PC-9 (cell line): ENCODE measurements around the gene CSNK2A1. TPM values are rescaled to one million over a fixed set of nuclear protein-coding genes. Genes with fewer than 3 reads are reported as not detected.
"Not testable (repeated sequence)": the region's sequence is repeated elsewhere in the genome, so short reads cannot be mapped to it uniquely, and the experiment has no call there.

ENCODE experiments used
- BruUV-seq: library from RNA; stranded (reverse); fragments of 400-500 nt; replicated peaks from 2 replicates; lab custom pipeline; 2021; lab: Mats Ljungman, UMichigan
- CTCF ChIA-PET: fragments of 300-600 bp; sonication (Branson Sonifier 250); formaldehyde crosslinking; loops from one replicate; lab custom pipeline; 2022; ENCODE audit warnings: antibody characterized with exemption; lab: Charles Lee
- POLR2A ChIA-PET: fragments of 300-600 bp; sonication (Branson Sonifier 250); formaldehyde crosslinking; loops from one replicate; lab custom pipeline; 2022; ENCODE audit warnings: antibody characterized with exemption; ENCODE audit not compliant: unreplicated experiment; lab: Charles Lee
- DNase-seq, 2 experiments: peaks; one replicate each; pipeline versions ENCODE4 v3.0.0 to v3.0.0-alpha.2; 2015 to 2022; ENCODE audit warnings: mixed read lengths in 1 of 2
- H2AFZ ChIP-seq: fragments of 200-600 bp; sonication (generic); 2 replicates; pipeline ENCODE4 v1.8.1; 2017; ENCODE audit warnings: antibody characterized with exemption
- H3F3A ChIP-seq: fragments of 200-600 bp; sonication (generic); 2 replicates; pipeline ENCODE4 v1.8.1; 2017; ENCODE audit warnings: antibody characterized with exemption, mild to moderate bottlenecking, low read depth; ENCODE audit not compliant: insufficient read depth
- H3K27ac ChIP-seq: fragments of 200-600 bp; sonication (generic); 2 replicates; pipeline ENCODE4 v1.6.1; 2016; ENCODE audit warnings: mixed run types
- H3K27me3 ChIP-seq: fragments of 200-600 bp; sonication (generic); 2 replicates; pipeline ENCODE4 v1.6.1; 2016; ENCODE audit warnings: low read depth, mixed run types; ENCODE audit not compliant: insufficient read depth
- H3K36me3 ChIP-seq: fragments of 200-600 bp; sonication (generic); 2 replicates; pipeline ENCODE4 v1.6.1; 2016; ENCODE audit warnings: low read depth, mixed run types
- H3K4me1 ChIP-seq: fragments of 200-600 bp; sonication (generic); replicated peaks from 2 replicates; pipeline ENCODE4 v1.6.1; 2016; ENCODE audit warnings: mixed run types; ENCODE audit not compliant: insufficient read depth
- H3K4me2 ChIP-seq: fragments of 200-600 bp; sonication (generic); 2 replicates; pipeline ENCODE4 v1.6.1; 2017; ENCODE audit warnings: mixed run types
- H3K4me3 ChIP-seq: fragments of 200-600 bp; sonication (generic); 2 replicates; pipeline ENCODE4 v1.6.1; 2016; ENCODE audit warnings: mixed run types
- H3K79me2 ChIP-seq: fragments of 200-600 bp; sonication (generic); 2 replicates; pipeline ENCODE4 v1.6.1; 2017; ENCODE audit warnings: low read depth, mixed run types
- H3K9me2 ChIP-seq: fragments of 200-600 bp; sonication (generic); 2 replicates; pipeline ENCODE4 v1.8.1; 2017; ENCODE audit warnings: mild to moderate bottlenecking; ENCODE audit not compliant: insufficient read depth
- H3K9me3 ChIP-seq: fragments of 200-600 bp; sonication (generic); 2 replicates; pipeline ENCODE4 v1.8.1; 2016; ENCODE audit warnings: low read depth; ENCODE audit not compliant: insufficient read depth
- H4K20me1 ChIP-seq: fragments of 200-600 bp; sonication (generic); 2 replicates; pipeline ENCODE4 v1.8.1; 2017; ENCODE audit not compliant: insufficient read depth
- CTCF ChIP-seq: fragments of 200-600 bp; sonication (generic); conservative IDR thresholded peaks from 2 replicates; pipeline ENCODE4 v1.6.1; 2017; ENCODE audit warnings: mixed run types, antibody characterized with exemption, mild to moderate bottlenecking, moderate library complexity
- EZH2 ChIP-seq: fragments of 200-600 bp; sonication (generic); IDR thresholded peaks from 2 replicates; pipeline ENCODE4 v1.8.0; 2017; ENCODE audit warnings: antibody characterized with exemption, low read depth
- intact Hi-C: fragments of 100-400 bp; cut with micrococcal nuclease; formaldehyde crosslinking; loops from one replicate; pipeline ENCODE4 v1.10.0; 2022; ENCODE audit not compliant: unreplicated experiment
- total RNA-seq: library from RNA; stranded (reverse); gene quantifications from 2 replicates; pipeline ENCODE4 v1.2.3, GENCODE V29; 2021

The CSNK2A1 gene
- total RNA-seq, 1 experiment from 2014 or later: 222 TPM

GRCh38 chr20:516799-517198 lies 26.8 kb downstream of the CSNK2A1 start:
- CTCF ChIA-PET: no interaction called here

GRCh38 chr20:515696-516095 lies 27.9 kb downstream of the CSNK2A1 start:
- Histone ChIP-seq H3F3A (peaks cover 21% of the 10 kb centered on the region), H3K27ac (no peak overlapping the region), H3K27me3 (no peaks in the 10 kb centered on the region), H4K20me1 (peaks cover 80% of the 10 kb centered on the region), H3K9me3 (no peaks in the 10 kb centered on the region; the same call in 1 of the 2 replicates), H3K9me2 (no peaks in the 10 kb centered on the region), H3K4me3 (no peak overlapping the region), H3K79me2 (peaks cover 98% of the 10 kb centered on the region), H3K36me3 (peaks cover 24% of the 10 kb centered on the region), H3K4me2 (no peak overlapping the region), H3K4me1 (peaks cover 12% of the 10 kb centered on the region; the same call in 1 of the 2 replicates), H2AFZ (no peak overlapping the region)
- DNase-seq: no peak
- TF ChIP-seq CTCF (no peak), EZH2 (no peak)
- POLR2A ChIA-PET: no interaction called here
- CTCF ChIA-PET: no interaction called here
- intact Hi-C loops: no loop called here
- no TSS peak for BruUV-seq

More at GRCh38 chr20:516799-517198, 26.8 kb downstream of the CSNK2A1 start:
- peaks cover 35% of the 10 kb centered on the region for H3K36me3 ChIP-seq
- no peak for TF ChIP-seq CTCF
- no peak for TF ChIP-seq EZH2
- H3K9me3 ChIP-seq: peaks cover 4% of the 10 kb centered on the region; the same call in 1 of the 2 replicates
- H4K20me1 ChIP-seq: peaks cover 75% of the 10 kb centered on the region
- BruUV-seq: no TSS peak
- POLR2A ChIA-PET: no interaction called here
- H3K4me2 ChIP-seq: no peak overlapping the region
- no peaks in the 10 kb centered on the region for H3K9me2 ChIP-seq
- peaks cover 12% of the 10 kb centered on the region; the same call in 1 of the 2 replicates for H3K4me1 ChIP-seq
- intact Hi-C loops: no loop called here
- H3K4me3 ChIP-seq: no peak overlapping the region
- H3K27me3 ChIP-seq: no peaks in the 10 kb centered on the region
- H2AFZ ChIP-seq: no peak overlapping the region
- H3K79me2 ChIP-seq: peaks cover 98% of the 10 kb centered on the region
- H3F3A ChIP-seq: peaks cover 21% of the 10 kb centered on the region
- no peak overlapping the region for H3K27ac ChIP-seq
- no peak for DNase-seq

GRCh38 chr20:513429-513828 lies 30.2 kb downstream of the CSNK2A1 start:
- no TSS peak for BruUV-seq
- Histone ChIP-seq H3K4me2 (no peak overlapping the region), H3K27me3 (no peaks in the 10 kb centered on the region), H3K9me2 (no peaks in the 10 kb centered on the region), H3K27ac (no peak overlapping the region), H3K4me3 (no peak overlapping the region), H3K79me2 (peaks cover 98% of the 10 kb centered on the region), H3K4me1 (peaks cover 12% of the 10 kb centered on the region; the same call in 1 of the 2 replicates), H3K9me3 (no peaks in the 10 kb centered on the region), H2AFZ (no peak overlapping the region), H4K20me1 (peaks cover 91% of the 10 kb centered on the region), H3K36me3 (peaks cover 18% of the 10 kb centered on the region; the same call in 1 of the 2 replicates), H3F3A (peaks cover 23% of the 10 kb centered on the region; the same call in 1 of the 2 replicates)
- intact Hi-C loops: no loop called here
- TF ChIP-seq CTCF (no peak), EZH2 (no peak)
- no peak for DNase-seq
- ChIA-PET POLR2A (no interaction called here), CTCF (no interaction called here)

- H3K27me3 ChIP-seq, H2AFZ ChIP-seq, intact Hi-C loops, H3K4me3 ChIP-seq, H3K9me2 ChIP-seq, POLR2A ChIA-PET, H3K9me3 ChIP-seq, H3K27ac ChIP-seq, H3K4me2 ChIP-seq, BruUV-seq, H3K4me1 ChIP-seq, DNase-seq: not testable (repeated sequence)
- H3K36me3 ChIP-seq: peaks cover 30% of the 10 kb centered on the region
- H4K20me1 ChIP-seq: peaks cover 88% of the 10 kb centered on the region
- 0 out of 2 replicates have a peak, but pooled peaks cover 26% of the 10 kb centered on the region for H3F3A ChIP-seq
- CTCF ChIA-PET: interaction anchor here (1.0 kb wide), 1 partner anchor 33 kb away, joined by 3 read pairs; no protein-coding TSS in a partner anchor
- peaks cover 90% of the 10 kb centered on the region for H3K79me2 ChIP-seq
Observed at GRCh38 chr20:510328-511057, 33.1 kb downstream of the CSNK2A1 start.

- H3K27ac ChIP-seq, H2AFZ ChIP-seq, BruUV-seq, H3K27me3 ChIP-seq, CTCF ChIA-PET, H3K9me3 ChIP-seq, H3K9me2 ChIP-seq, H3K4me1 ChIP-seq, H3K4me3 ChIP-seq, DNase-seq, intact Hi-C loops, POLR2A ChIA-PET, H3K4me2 ChIP-seq: not testable (repeated sequence)
- peaks cover 69% of the 10 kb centered on the region for H3K79me2 ChIP-seq
- peaks cover 39% of the 10 kb centered on the region for H3K36me3 ChIP-seq
- peaks cover 29% of the 10 kb centered on the region; the same call in 1 of the 2 replicates for H3F3A ChIP-seq
- H4K20me1 ChIP-seq: peaks cover 84% of the 10 kb centered on the region
Observed at GRCh38 chr20:508364-508787, 35.2 kb downstream of the CSNK2A1 start.
